GM19351 (cell line): Measurements from ENCODE around the gene GRIN2D.

Source experiments
- ATAC-seq: cut with Tn5 transposase; IDR thresholded peaks from one replicate; pipeline ENCODE4 v1.9.1; 2021; ENCODE audit warnings: mild to moderate bottlenecking, moderate library complexity; ENCODE audit not compliant: unreplicated experiment

The GRIN2D gene

GRCh38 chr19:48441360-48442050 is 48.0 kb downstream of the GRIN2D start:
- no peak for ATAC-seq

- ATAC-seq: no peak
Measured at GRCh38 chr19:48442116-48443035, 48.9 kb downstream of the GRIN2D start.

GRCh38 chr19:48443256-48443655 is 49.8 kb downstream of the GRIN2D start:
- ATAC-seq: no peak
